Testis (tissue), 3 donors: ENCODE measurements around the gene NRTN. TPM values are rescaled to one million over a fixed set of nuclear protein-coding genes. Genes with fewer than 3 reads are reported as not detected.
"Not testable (repeated sequence)": the region's sequence is repeated elsewhere in the genome, so short reads cannot be mapped to it uniquely, and the experiment has no call there.

Source experiments
- DNase-seq: peaks from one replicate; pipeline ENCODE4 v3.0.0-alpha.2; 2019
- H3K27ac ChIP-seq, 2 donors: fragments of 200-600 bp; sonication (generic); one replicate each; pipeline ENCODE4 v1.5.1; 2019
- H3K27me3 ChIP-seq: fragments of 200-600 bp; sonication (generic); one replicate; pipeline ENCODE4 v1.5.1; 2019
- H3K36me3 ChIP-seq: fragments of 200-600 bp; sonication (generic); one replicate; pipeline ENCODE4 v1.5.1; 2017; ENCODE audit warnings: low read depth; ENCODE audit errors: missing control alignments
- H3K4me1 ChIP-seq: fragments of 200-600 bp; sonication (generic); one replicate; pipeline ENCODE4 v1.5.1; 2019
- H3K4me3 ChIP-seq, 2 donors: fragments of 200-600 bp; sonication (generic); one replicate each; pipeline ENCODE4 v1.5.1; 2017 to 2019
- H3K9me3 ChIP-seq: fragments of 200-600 bp; sonication (generic); one replicate; pipeline ENCODE4 v1.5.1; 2017
- POLR2A ChIP-seq: fragments of 450-650 bp; IDR thresholded peaks from one replicate; pipeline ENCODE4 v1.6.1; 2017; ENCODE audit warnings: antibody characterized with exemption, mild to moderate bottlenecking, moderate library complexity
- WGBS, 2 donors: methylation state at CpG; one replicate each; pipeline ENCODE4 v1.1.5; 2018; 5-methylcytosine and 5-hydroxymethylcytosine counted together
- intact Hi-C: fragments of 100-400 bp; cut with DNase I; formaldehyde crosslinking; loops from one replicate; pipeline ENCODE4 v1.15.1; 2023; ENCODE audit warnings: low total_unique reads
- polyA plus RNA-seq: library from polyadenylated mRNA; stranded (reverse); fragments of 350-450 nt; fragmentation: Illumina TruSeq; extraction: RNeasy Lipid Tissue Mini Kit (QIAGEN cat#74804); gene quantifications from one replicate; pipeline ENCODE4 v1.2.3, GENCODE V29; 2014; ENCODE audit warnings: low read depth, low replicate concordance; ENCODE audit not compliant: insufficient read depth
- total RNA-seq, 2 donors: library from RNA; depleted of rRNA; stranded (reverse); fragments of >200 nt; gene quantifications; one replicate each; pipeline ENCODE4 v1.2.3, GENCODE V29; 2016
- TF ChIP-seq, protein P1 (sequence below), 3 experiments: fragments of 450-650 bp in 2 of 3; fragments of 200-600 bp in 1 of 3; sonication (generic) in 1 of 3; IDR thresholded peaks; one replicate each; pipeline ENCODE4 v1.5.1; 2016 to 2019; ENCODE audit warnings: antibody characterized with exemption in 3 of 3, mild to moderate bottlenecking in 2 of 3, moderate library complexity in 1 of 3

Gene NRTN
- total and polyA plus RNA-seq, 3 donors from 2014 or later, result 1.7 to 13.5 (median 6.5) TPM

DNA sequence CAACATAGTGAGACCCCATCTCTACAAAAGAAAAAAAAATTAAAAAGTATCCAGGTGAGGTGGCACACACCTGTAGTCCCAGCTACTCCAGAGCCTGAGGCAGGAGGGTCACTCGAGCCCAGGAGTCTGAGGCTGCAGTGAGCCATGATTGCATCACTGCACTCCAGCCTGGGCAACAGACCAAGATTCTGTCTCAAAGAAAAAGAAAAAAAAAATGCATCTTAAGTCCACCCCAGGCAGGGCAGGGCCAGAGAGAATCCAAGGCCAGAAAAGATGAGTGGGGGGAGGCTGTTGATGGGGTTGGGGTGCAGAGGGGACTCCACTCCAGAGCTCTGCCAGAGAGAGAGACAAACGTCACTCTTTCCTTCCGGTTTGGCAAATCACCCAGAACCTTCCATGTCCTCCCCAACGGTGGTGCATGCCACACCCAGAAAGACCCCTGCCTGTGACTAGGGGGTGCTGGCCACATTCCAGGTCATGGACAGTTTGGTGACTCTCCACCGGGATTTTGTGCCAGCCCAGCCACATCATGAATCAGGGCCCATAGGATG is 46.0 kb downstream of the NRTN start:
- Histone ChIP-seq H3K27ac (no peak overlapping the region), H3K36me3 (no peaks in the 10 kb centered on the region), H3K4me1 (no peaks in the 10 kb centered on the region), H3K27me3 (no peaks in the 10 kb centered on the region), H3K9me3 (no peaks in the 10 kb centered on the region), H3K4me3 (no peak overlapping the region)
- 24 to 26% methylated on average over 5 of the region's 5 CpGs for WGBS, 2 donors
- DNase-seq, result no peak
- intact Hi-C loops, result no loop called here
- TF ChIP-seq, protein P1, sequence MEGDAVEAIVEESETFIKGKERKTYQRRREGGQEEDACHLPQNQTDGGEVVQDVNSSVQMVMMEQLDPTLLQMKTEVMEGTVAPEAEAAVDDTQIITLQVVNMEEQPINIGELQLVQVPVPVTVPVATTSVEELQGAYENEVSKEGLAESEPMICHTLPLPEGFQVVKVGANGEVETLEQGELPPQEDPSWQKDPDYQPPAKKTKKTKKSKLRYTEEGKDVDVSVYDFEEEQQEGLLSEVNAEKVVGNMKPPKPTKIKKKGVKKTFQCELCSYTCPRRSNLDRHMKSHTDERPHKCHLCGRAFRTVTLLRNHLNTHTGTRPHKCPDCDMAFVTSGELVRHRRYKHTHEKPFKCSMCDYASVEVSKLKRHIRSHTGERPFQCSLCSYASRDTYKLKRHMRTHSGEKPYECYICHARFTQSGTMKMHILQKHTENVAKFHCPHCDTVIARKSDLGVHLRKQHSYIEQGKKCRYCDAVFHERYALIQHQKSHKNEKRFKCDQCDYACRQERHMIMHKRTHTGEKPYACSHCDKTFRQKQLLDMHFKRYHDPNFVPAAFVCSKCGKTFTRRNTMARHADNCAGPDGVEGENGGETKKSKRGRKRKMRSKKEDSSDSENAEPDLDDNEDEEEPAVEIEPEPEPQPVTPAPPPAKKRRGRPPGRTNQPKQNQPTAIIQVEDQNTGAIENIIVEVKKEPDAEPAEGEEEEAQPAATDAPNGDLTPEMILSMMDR (IDR thresholded peaks at IDR 0.05), result no peak
- TF ChIP-seq POLR2A, result no peak

DNA sequence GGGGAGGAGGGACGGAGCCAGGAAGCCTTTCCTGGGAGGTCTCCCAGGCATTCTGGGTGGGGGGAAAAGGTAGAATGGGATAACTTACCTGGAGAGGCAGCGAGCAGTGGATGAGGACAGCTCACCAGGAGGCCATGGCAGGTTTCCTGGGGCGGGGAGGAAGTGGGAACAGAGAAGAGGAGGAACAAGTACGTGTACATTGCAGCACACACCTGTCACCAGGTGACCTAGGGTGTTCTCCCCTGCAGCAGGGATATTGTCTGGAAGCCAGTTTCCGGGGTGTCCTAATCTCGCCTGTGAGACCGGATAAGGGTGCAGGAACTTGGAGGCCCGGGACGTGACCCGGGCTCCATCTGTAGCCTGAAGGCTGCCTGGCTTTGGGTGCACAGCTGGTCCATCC is 46.4 kb downstream of the NRTN start, which contains the start of gene FUT3:
FUT3 (minus strand) TSS at position 148 of the 400 bp plus-strand sequence.
- no peak within 1 kb of the TSS for H3K4me3 ChIP-seq
- H3K4me1 ChIP-seq, result no peaks in the 10 kb centered on the region
- H3K9me3 ChIP-seq, result no peaks in the 10 kb centered on the region
- TF ChIP-seq, protein P1 (IDR thresholded peaks at IDR 0.05), result no peak
- no peak for TF ChIP-seq POLR2A
- no peak within 1 kb of the TSS for H3K27ac ChIP-seq
- intact Hi-C loops, result no loop called here
- H3K36me3 ChIP-seq, result no peaks in the 10 kb centered on the region
- DNase-seq, result no peak
- H3K27me3 ChIP-seq, result no peaks in the 10 kb centered on the region
- 88 to 89% methylated on average over 10 of the region's 10 CpGs for WGBS, 2 donors

DNA sequence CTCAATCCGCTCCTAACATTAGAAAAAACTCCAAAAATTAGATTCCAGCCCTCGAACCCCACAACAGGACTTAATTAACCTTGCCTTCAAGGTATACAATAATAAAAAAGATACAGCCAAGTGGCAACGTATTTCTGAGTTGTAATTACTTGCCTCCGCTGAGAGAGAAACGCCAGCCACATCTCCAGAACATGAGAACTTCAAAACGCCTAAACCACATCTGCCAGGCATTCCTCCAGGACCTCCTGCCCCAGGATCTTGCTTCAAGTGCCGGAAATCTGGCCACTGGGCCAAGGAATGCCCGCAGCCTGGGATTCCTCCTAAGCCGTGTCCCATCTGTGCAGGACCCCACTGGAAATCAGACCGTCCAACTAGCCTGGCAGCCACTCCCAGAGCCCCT is 49.3 kb downstream of the NRTN start:
- H3K9me3 ChIP-seq, H3K36me3 ChIP-seq, H3K4me1 ChIP-seq, H3K27me3 ChIP-seq, H3K27ac ChIP-seq, intact Hi-C loops, DNase-seq, H3K4me3 ChIP-seq: not testable (repeated sequence)
- WGBS, 2 donors, result 84 to 88% methylated on average over 10 of the region's 10 CpGs

DNA sequence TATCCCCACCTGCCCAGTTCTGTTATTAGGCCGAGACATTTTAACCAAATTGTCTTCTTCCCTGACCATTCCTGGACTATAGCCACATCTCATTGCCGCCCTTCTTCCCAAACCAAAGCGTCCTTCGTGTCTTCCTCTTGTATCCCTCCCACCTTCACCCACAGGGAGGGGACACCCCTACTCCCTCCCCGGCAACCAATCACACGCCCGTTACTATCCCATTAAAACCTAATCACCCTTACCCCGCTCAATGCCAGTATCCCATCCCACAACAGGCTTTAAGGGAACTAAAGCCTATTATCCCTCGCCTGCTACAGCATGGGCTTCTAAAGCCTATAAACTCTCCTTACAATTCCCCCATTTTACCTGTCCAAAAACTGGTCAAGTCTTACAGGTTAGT is 50.3 kb downstream of the NRTN start:
- H3K9me3 ChIP-seq, H3K4me1 ChIP-seq, H3K4me3 ChIP-seq, intact Hi-C loops, H3K27me3 ChIP-seq, H3K36me3 ChIP-seq, DNase-seq, H3K27ac ChIP-seq: not testable (repeated sequence)
- WGBS, 2 donors, result 75 to 84% methylated on average over 9 of the region's 9 CpGs

DNA sequence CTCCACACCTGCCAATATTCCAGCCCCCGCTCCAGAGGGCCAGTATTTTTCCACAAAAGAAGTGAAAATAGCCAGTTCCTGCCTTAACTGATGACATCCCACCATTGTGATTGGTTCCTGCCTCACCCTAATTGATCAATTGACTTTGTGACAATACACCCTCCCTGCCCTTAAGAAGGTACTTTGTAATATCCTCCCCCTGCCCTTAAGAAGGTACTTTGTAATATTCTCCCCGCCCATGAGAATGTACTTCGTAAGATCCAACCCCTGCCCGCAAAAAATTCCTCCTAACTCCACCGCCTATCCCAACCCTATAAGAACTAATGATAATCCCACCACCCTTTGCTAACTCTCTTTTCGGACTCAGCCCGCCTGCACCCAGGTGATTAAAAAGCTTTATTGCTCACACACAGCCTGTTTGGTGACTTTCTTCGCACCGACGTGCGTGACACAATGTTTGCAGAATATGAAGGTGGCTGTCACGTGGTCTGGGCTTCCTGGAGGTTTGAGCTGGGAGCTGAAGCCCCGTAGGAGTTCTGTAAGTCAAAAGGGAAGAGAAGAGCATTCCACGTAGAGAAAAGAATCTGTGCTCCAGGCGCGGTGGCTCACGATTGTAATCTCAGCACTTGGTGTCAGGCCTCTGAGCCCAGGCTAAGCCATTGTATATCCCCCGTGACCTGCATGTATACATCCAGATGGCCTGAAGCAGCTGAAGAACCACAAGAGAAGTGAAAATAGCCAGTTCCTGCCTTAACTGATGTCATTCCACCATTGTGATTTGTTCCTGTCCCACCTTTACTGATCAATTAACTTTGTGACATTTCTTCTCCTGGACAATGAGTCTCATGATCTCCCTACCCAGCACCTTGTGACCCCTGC is 52.6 kb downstream of the NRTN start:
- no peaks in the 10 kb centered on the region for H3K36me3 ChIP-seq
- no peaks in the 10 kb centered on the region for H3K9me3 ChIP-seq
- WGBS, 2 donors, result 86 to 91% methylated on average over 18 of the region's 18 CpGs
- H3K27me3 ChIP-seq, result no peaks in the 10 kb centered on the region
- DNase-seq, result no peak
- intact Hi-C loops, result no loop called here
- H3K4me1 ChIP-seq, result no peaks in the 10 kb centered on the region
- H3K27ac ChIP-seq, result no peak overlapping the region
- no peak for TF ChIP-seq POLR2A
- TF ChIP-seq, protein P1 (IDR thresholded peaks at IDR 0.05), result no peak
- H3K4me3 ChIP-seq, result no peak overlapping the region
